Left renal pelvis (tissue), 4 donors: ENCODE data around the gene PLXNA4. TPM values are rescaled to one million over a fixed set of nuclear protein-coding genes. Genes with fewer than 3 reads are reported as not detected.

Experiments
- DNase-seq, 4 donors: peaks; one replicate each; pipeline ENCODE4 v3.0.0-alpha.2; 2013; ENCODE audit warnings: low read depth in 4 of 4, low spot score in 3 of 4
- polyA plus RNA-seq, 4 donors: library from polyadenylated mRNA; unstranded; fragments of 120-200 nt; gene quantifications; one replicate each; pipeline ENCODE4 v1.2.1, GENCODE V29; 2013; ENCODE audit not compliant: insufficient read length in 4 of 4

Gene PLXNA4
- polyA plus RNA-seq, 4 donors = 3.0 to 15.1 (median 13.8) TPM

- DNase-seq = no peak
Measured at GRCh38 chr7:132250480-132251326, 325.6 kb downstream of the PLXNA4 start.

GRCh38 chr7:132249256-132249971, 326.9 kb downstream of the PLXNA4 start:
- DNase-seq = no peak

GRCh38 chr7:132248841-132249240, 327.4 kb downstream of the PLXNA4 start:
- no peak for DNase-seq

GRCh38 chr7:132247995-132248618, 328.2 kb downstream of the PLXNA4 start:
- no peak for DNase-seq

GRCh38 chr7:132246591-132246990, 329.7 kb downstream of the PLXNA4 start:
- DNase-seq = no peak

- DNase-seq = no peak
Measured at GRCh38 chr7:132245539-132245938, 330.7 kb downstream of the PLXNA4 start.

- DNase-seq = no peak
Measured at GRCh38 chr7:132244903-132245480, 331.3 kb downstream of the PLXNA4 start.

- no peak for DNase-seq
Measured at GRCh38 chr7:132243463-132243862, 332.8 kb downstream of the PLXNA4 start.

GRCh38 chr7:132243051-132243450, 333.2 kb downstream of the PLXNA4 start:
- DNase-seq = no peak

- no peak for DNase-seq
Measured at GRCh38 chr7:132242192-132242812, 334.0 kb downstream of the PLXNA4 start.

- DNase-seq = no peak
Measured at GRCh38 chr7:132240821-132241422, 335.3 kb downstream of the PLXNA4 start.

GRCh38 chr7:132240262-132240661, 336.0 kb downstream of the PLXNA4 start:
- no peak for DNase-seq

GRCh38 chr7:132239422-132239994, 336.8 kb downstream of the PLXNA4 start:
- no peak for DNase-seq

- DNase-seq = no peak
Measured at GRCh38 chr7:132234711-132235110, 341.6 kb downstream of the PLXNA4 start.

- peak in 1 of 4 donors; percentile 46 for DNase-seq
Measured at GRCh38 chr7:132232406-132232805, 343.9 kb downstream of the PLXNA4 start.

GRCh38 chr7:132230462-132230861, 345.8 kb downstream of the PLXNA4 start:
- no peak for DNase-seq

GRCh38 chr7:132228240-132228639, 348.0 kb downstream of the PLXNA4 start:
- no peak for DNase-seq

GRCh38 chr7:132226957-132227290, 349.3 kb downstream of the PLXNA4 start:
- no peak for DNase-seq

- no peak for DNase-seq
Measured at GRCh38 chr7:132226046-132226956, 350.0 kb downstream of the PLXNA4 start.
